ENCODE data around the gene TXNDC5.

- TF ChIP-seq CTCF (IDR thresholded peaks at IDR 0.05) (no peak), EP300 (IDR thresholded peaks at IDR 0.05) (no peak), POLR2A (IDR thresholded peaks at IDR 0.05) (no peak)
Measured at GRCh38 chr6:7883381-7883780, 27.2 kb downstream of the TXNDC5 start.
